Measurements from ENCODE around the gene DDAH1. TPM values are rescaled to one million over a fixed set of nuclear protein-coding genes. Genes with fewer than 3 reads are reported as not detected.

DDAH1 gene
- total and polyA plus RNA-seq, 2 of the 8 experiments (the other 6 are each of a cell fraction or from before 2014, with no cell fraction given): 22.8 to 54.5 TPM

GRCh38 chr1:85359874-85360721, 104.9 kb downstream of the DDAH1 start:
- Histone ChIP-seq H2AFZ (ENCODE audit: low read length) (no peak overlapping the region), H3K36me3 (ENCODE audit: control insufficient read depth in 2 of 4, insufficient read depth in 4 of 4, low read length in 3 of 4) (no peaks in the 10 kb centered on the region), H3K56ac (replicated peaks; ENCODE audit: insufficient read length, low read depth, low read length) (no peak overlapping the region), H3K4ac (replicated peaks; ENCODE audit: insufficient read length, low read depth, low read length) (no peak overlapping the region), H2BK5ac (ENCODE audit: low read depth, low read length) (no peak overlapping the region), H2BK15ac (ENCODE audit: low read length) (no peak overlapping the region), H3K79me1 (ENCODE audit: low read depth, low read length) (no peaks in the 10 kb centered on the region; the same call in 1 of the 2 replicates), H4K8ac (ENCODE audit: extremely low read depth, insufficient read depth, low read length) (no peak overlapping the region), H4K5ac (ENCODE audit: insufficient read length, low read depth, low read length) (no peak overlapping the region), H4K20me1 (replicated peaks in 1 of 2; ENCODE audit: control insufficient read depth in 1 of 2, insufficient read depth in 2 of 2, low read length in 2 of 2) (no peaks in the 10 kb centered on the region), H3K9me3 (ENCODE audit: insufficient read depth in 2 of 2, low read depth in 1 of 2, low read length in 1 of 2) (no peaks in the 10 kb centered on the region), H3K79me2 (ENCODE audit: control insufficient read depth in 1 of 2, insufficient read depth in 2 of 2, low read length in 2 of 2) (no peaks in the 10 kb centered on the region), H2AK5ac (ENCODE audit: low read depth, low read length) (no peak overlapping the region), H3K4me1 (replicated peaks in 1 of 4; ENCODE audit: control insufficient read depth in 3 of 4, insufficient read depth in 4 of 4, low read length in 3 of 4) (no peaks in the 10 kb centered on the region), H3K27me3 (replicated peaks in 1 of 4; ENCODE audit: control insufficient read depth in 3 of 4, extremely low read depth in 1 of 4, insufficient read depth in 3 of 4, low read length in 3 of 4) (no peaks in the 10 kb centered on the region), H3K23me2 (ENCODE audit: low read depth, low read length) (no peaks in the 10 kb centered on the region), H3K4me3 (ENCODE audit: extremely low read depth in 1 of 4, insufficient read depth in 2 of 4, low read depth in 3 of 4, low read length in 4 of 4) (no peak overlapping the region), H3K27ac (ENCODE audit: low read depth, low read length) (no peak overlapping the region), H2BK120ac (replicated peaks; ENCODE audit: low read depth, low read length) (no peak overlapping the region), H3K9ac (replicated peaks in 1 of 4; ENCODE audit: extremely low read depth in 1 of 4, low read depth in 3 of 4, low read length in 3 of 4) (no peak overlapping the region), H2BK12ac (ENCODE audit: low read depth, low read length) (no peak overlapping the region), H3K14ac (ENCODE audit: insufficient read length) (no peak overlapping the region), H3K18ac (ENCODE audit: extremely low read depth, low read length) (no peak overlapping the region), H3K23ac (ENCODE audit: insufficient read length) (no peak overlapping the region), H4K91ac (replicated peaks; ENCODE audit: insufficient read length, low read length) (no peak overlapping the region), H2BK20ac (ENCODE audit: low read length) (no peak overlapping the region), H3K4me2 (ENCODE audit: insufficient read depth in 1 of 2, low read depth in 2 of 2, low read length in 2 of 2) (no peak overlapping the region)
- CTCF ChIA-PET (ENCODE audit: partially characterized antibody): interaction anchor here (1.3 kb wide), 1 partner anchor 9 kb away, joined by 4 read pairs; no protein-coding TSS in a partner anchor
- TF ChIP-seq SIRT6 (IDR thresholded peaks at IDR 0.05; ENCODE audit: low read length) (no peak), SIN3A (conservative IDR thresholded peaks at IDR 0.05 in 1 of 2, IDR thresholded peaks at IDR 0.05 in 1 of 2; ENCODE audit: low read depth in 1 of 2, low read length in 2 of 2) (no peak)
- DNase-seq (ENCODE audit: low read depth in 1 of 2, low spot score in 2 of 2) (no peak), FAIRE-seq (no peak)
- POLR2A ChIA-PET (ENCODE audit: partially characterized antibody): interaction anchor here (1.1 kb wide), 1 partner anchor 15 kb away, joined by 3 read pairs; no protein-coding TSS in a partner anchor
- WGBS, 2 experiments (ENCODE audit: extremely low coverage in 1 of 2, insufficient coverage in 1 of 2, insufficient read length in 1 of 2, insufficient replicate concordance in 2 of 2, low coverage in 1 of 2, low lambda C conversion rate in 2 of 2, missing lambda C conversion rate in 1 of 2): 95% methylated on average over 1 of the region's 1 CpG; no CpG with 5 or more reads in 1 of the 2 experiments
